ENCODE measurements around the gene UBE4A.

The UBE4A gene, protein sequence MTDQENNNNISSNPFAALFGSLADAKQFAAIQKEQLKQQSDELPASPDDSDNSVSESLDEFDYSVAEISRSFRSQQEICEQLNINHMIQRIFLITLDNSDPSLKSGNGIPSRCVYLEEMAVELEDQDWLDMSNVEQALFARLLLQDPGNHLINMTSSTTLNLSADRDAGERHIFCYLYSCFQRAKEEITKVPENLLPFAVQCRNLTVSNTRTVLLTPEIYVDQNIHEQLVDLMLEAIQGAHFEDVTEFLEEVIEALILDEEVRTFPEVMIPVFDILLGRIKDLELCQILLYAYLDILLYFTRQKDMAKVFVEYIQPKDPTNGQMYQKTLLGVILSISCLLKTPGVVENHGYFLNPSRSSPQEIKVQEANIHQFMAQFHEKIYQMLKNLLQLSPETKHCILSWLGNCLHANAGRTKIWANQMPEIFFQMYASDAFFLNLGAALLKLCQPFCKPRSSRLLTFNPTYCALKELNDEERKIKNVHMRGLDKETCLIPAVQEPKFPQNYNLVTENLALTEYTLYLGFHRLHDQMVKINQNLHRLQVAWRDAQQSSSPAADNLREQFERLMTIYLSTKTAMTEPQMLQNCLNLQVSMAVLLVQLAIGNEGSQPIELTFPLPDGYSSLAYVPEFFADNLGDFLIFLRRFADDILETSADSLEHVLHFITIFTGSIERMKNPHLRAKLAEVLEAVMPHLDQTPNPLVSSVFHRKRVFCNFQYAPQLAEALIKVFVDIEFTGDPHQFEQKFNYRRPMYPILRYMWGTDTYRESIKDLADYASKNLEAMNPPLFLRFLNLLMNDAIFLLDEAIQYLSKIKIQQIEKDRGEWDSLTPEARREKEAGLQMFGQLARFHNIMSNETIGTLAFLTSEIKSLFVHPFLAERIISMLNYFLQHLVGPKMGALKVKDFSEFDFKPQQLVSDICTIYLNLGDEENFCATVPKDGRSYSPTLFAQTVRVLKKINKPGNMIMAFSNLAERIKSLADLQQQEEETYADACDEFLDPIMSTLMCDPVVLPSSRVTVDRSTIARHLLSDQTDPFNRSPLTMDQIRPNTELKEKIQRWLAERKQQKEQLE

DNA sequence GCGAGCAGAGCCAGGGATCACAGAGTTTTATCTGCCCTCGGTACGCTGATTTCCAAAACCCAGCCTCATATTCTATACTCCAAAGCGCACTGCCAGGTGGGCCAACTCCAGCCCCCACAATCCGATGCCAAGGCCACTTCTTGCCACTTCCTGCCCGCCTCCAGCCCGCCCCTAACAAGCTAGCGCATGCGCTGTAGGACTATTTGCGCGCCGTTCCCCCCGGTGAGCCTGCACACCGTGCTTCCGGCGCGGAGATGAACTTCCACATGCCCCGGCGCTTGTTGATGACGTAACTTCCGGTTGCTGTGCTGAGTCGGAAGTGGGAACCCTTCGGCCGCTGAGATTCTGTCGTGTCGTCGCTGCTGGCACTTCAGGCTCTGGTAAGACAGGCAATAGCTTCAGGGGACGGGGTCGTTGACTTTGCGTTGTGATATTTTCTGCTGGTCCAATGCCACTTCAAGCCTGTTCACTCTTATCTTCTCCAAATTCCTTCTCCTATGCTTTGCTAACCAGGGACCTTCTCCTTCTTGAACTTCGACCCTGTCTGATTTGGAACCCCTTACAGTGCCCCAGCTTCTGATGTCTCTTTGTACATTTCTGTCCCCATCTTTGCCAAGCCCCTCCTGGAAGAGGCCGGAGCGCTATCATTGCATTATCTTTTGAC is at the start of gene UBE4A:
UBE4A (plus strand) TSS at position 306 of the 664 bp plus-strand sequence. CDS start 5,481 bp downstream, outside the sequence.
- DNase-seq (ENCODE audit: low spot score): peak; percentile 95

DNA sequence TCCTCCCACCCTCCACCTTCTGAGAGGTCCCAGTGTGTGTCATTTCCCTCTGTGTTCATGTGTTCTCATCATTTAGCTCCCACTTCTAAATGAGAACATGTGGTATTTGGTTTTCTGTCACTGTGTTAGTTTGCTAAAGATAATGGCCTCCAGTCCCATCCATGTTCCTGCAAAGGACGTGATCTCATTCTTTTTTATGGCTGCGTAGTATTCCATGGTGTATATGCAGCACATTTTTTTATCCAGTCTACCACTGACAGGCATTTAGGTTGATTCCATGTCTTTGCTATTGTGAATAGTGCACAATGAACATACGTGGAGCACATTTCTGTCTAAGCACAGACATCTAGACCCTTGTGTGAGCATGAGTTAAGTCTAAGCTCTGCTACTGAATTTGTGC is 49.1 kb upstream of the UBE4A start:
- no peak for DNase-seq (ENCODE audit: low spot score)

DNA sequence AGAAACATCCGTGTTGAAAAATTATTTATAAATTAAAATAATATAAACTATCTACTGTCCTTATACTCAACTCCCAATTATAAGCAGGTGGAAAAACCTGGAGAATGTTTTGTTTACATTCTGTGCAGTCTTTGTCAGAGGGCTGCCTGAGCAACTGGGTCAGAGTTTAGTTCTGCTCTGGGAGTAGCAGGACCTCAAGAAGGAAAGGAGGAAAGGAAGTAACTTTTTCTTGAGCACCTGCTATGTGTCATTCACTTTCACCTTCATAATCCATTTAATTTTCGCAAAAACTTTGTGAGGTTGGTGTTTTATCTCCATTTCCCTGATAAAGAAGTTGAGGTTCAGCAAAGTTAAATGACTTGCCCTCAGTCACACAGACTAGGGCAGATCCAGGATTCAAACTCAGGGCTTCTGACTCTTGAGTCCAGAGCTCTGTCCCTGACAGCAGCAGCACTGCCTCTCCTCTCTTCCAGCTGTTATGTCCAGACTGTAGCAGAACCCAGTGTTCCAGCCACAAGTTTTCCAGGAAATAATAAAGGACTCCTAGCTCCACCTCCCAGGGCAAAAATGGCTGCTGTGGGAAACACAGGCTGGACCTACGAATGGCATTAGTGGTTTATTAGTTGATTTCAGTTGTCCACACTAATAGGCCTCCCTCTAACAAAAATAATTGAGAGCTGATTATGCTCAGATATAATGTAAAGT is 48.5 kb upstream of the UBE4A start:
- DNase-seq (ENCODE audit: low spot score): no peak

DNA sequence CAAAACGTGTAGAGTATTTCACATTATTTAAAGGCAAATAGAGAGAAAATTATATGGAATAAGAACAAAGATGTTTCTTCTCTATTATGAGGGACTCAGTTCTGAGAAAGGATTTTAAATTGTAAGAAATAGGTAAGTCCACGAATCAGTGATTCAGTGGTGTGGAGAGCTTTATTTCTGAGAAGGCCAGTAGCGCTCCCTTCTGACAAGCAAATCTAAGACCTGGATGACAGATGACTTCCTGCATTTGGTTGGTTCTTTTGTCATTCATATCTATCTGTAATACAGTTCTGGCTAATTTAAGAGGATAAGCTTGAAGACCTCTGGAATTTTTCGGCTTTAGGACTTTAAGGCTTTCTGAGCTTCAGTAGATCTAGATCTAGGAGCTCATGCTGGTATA is 47.9 kb upstream of the UBE4A start:
- DNase-seq (ENCODE audit: low spot score): no peak

DNA sequence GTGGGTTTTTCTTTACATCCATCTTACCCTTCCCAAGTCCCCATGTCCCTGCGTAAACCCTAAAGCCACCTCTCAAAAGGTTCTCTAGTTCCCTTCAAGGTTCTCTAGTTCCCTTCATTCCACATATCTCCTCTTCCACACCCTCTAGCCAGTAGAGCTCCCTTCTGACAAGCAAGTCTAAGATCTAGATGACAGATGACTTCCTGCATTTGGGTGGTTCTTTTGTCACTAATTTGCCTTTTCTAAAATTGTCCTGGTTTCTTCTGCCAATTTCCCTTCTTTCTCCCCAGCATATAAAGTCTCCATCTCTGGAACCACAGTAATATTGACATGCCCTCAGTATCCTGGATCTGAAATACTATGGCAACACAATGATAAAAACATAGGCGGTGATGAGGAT is 47.1 kb upstream of the UBE4A start:
- no peak for DNase-seq (ENCODE audit: low spot score)

DNA sequence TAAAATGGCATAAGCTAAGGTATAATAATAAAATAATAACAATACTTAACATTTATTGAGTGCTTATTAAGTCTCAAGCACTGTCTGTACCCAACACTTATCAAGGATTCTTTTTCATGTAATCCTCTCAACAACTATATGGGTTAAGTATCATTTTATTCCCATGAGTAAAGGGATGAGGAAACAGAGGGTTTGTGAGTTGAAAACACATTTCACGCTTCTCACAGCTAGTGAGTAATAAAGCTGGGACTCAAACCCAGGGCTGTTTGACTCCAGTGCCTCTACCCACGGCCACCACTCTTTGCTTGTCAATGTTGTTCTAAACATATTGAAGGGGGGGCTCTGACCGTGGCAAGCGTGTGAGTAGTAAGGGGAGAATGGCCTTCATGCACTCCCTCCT is 46.2 kb upstream of the UBE4A start:
- DNase-seq (ENCODE audit: low spot score): no peak

DNA sequence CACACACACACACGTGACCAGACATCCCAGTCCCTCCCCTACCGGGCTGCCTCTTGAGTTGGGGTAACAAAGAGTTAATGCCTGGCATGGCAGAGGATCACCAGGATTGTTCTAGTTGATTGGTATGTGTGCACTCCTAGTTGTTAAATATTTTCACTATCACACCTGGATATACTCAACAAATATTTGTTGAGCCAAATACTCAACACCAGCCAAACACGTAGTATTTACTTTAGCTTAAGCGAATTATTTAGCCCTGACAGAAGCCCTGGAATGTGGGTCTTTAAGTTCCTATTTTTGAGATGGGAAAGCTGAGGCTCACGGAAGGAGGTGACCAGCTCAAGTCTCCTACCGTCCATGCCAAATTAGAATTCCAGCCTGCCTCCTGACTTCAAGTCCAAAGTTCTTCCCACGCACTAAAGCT is 44.4 kb upstream of the UBE4A start:
- DNase-seq (ENCODE audit: low spot score): no peak

DNA sequence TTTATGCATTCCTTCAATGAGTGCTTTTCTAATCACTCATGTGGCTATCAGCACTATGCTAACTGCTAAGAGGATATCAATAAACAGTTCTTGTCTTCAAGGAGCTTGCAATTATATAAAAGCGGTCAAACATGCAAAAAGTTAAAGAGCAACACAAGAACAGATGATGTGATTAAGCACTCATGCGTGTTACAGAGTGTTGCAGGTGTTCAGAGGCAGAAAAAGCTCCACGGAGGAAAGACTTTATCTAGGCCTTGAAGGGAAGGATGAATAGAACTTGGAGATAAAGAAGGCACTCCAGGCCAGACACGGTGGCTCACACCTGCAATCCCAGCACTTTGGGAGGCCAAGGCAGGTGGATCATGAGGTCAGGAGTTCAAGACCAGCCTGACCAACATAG is 41.3 kb upstream of the UBE4A start:
- DNase-seq (ENCODE audit: low spot score): no peak

DNA sequence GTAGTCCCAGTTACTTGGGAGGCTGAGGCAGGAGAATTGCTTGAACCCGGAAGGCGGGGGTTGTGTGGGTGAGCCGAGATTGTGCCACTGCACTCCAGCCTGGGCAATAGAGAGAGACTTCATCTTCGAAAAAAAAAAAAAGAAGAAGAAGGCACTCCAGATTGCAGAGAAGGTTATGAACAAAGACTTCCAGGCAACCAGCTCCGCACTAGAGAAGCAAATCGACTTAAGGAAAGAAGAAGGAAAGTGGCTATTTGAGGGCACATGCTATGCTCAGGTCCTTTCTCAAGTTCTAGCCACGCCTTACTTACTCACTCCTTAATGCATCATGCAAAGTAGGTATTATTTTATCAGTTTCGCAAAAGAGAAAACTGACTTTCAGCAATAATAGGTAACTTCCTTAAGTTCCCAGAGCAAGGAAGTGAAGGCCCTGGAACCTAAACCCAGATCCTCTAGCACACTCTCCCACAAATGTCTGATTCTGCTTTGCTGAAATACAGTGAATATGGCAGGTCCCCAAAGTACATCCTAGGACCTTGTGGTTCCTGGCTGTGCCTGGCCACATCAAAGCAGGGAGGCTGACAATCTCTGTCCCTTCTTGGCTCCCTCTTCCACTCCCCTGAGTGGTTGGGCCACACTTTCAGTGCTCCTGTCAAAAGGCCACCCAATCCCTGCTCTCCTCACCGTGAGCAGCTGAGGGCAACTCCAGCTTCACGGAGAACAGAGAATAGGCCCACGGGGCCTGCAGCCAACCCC is 40.6 kb upstream of the UBE4A start:
- DNase-seq (ENCODE audit: low spot score): no peak

DNA sequence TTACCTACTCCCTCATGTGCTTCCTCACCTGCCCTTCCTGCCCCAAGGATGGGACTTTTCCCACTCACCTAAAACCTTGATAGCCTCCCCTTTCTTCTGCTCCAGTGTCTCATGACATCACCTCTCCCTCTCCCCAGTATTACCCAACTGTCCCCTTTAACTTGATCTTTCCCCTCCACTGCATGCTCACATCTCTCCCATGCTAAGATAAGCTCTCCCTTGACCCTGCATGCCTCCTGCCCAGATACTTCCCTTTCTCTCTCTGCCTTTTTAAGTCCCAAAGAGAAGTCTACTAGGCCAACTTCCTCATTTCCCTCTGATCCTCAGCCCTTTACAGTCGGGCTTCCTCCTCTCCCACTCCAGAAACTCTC is 40.1 kb upstream of the UBE4A start:
- peak; percentile 66 for DNase-seq (ENCODE audit: low spot score)

DNA sequence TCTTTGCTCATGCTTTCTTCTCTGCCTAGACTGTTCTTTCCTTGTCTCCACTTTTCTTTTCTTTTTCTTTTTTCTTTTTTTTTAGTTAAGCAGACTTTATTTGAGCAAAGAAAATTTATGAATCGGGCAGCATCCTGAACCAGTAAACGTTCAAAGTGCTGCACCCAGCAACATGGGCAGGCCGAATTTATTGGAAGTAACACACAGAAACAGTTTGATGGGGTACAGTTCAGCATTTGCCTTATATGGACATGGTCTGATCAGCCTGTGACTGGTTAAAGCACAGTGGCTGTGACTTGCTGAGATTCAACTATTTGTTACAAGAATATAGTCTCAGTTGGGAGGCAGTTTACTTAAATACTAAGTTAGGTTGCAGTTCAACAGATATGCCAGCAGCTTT is 38.9 kb upstream of the UBE4A start:
- no peak for DNase-seq (ENCODE audit: low spot score)

DNA sequence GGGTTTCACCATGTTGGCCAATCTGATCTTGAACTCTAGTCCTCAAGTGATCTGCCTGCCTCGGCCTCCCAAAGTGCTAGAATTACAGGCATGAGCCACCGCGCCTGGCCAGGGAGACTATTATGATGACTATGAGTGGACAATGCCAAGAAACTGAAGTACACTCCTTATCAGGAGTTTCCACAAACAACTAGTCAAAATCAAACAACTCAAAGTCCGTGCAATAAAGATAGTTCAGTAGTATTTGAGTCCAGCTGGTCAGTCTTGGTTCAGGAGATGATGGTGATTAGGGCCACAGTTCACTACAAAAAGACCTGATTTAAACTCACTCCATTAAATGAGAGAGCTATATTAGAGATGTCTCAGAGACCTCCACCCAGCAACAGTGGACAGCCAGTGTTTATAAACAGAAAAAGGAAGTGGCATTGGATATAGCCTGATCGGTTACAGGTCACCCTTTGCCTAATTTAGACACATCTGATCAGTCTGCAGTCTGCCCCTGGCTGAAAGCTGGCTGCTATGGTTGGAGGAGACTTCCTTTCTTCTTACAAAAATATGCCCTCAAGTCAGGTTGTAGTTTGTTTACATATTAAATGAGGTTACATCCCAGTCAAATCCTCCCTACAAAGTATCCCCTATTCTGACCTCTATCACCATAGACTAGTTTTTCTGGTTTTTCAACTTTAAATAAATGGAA is 37.9 kb upstream of the UBE4A start:
- DNase-seq (ENCODE audit: low spot score): no peak

DNA sequence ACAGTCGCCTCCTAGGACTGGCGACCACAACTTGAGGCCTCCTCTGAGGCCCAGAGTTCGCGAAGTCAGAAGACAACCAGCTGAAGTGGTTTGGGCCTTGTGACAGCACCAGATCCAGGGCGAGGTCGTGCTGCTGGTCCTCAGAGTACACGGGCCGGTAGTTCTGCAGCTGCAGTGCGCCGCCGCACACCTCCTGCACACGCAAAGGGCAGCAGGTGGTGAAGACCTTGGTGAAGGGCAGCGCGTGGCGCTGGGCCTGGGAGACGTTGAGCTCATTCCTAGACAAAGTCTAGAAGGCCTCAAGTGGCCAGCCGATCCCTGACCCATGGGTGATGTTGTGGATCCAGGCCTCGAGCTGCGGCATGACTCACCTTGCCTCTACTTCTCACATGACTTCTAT is 36.7 kb upstream of the UBE4A start:
- DNase-seq (ENCODE audit: low spot score): no peak

DNA sequence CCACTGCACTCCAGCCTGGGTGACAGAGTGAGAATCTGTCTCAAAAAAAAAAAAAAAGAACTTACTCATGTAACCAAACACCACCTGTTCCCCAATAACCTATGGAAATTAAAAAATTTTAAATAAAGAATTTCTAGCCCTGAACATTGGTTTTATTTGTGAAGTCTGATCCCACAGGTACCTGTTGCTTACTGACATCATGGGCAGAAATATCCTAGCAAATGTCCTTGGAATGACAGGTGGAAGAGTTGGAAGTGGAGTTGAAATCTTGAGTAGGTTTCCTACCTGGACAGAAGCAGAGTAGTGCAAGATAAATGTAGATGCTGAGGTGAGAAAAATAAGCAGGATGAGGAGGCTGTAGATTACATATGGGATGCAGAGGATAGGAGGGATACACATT is 34.1 kb upstream of the UBE4A start:
- DNase-seq (ENCODE audit: low spot score): no peak

DNA sequence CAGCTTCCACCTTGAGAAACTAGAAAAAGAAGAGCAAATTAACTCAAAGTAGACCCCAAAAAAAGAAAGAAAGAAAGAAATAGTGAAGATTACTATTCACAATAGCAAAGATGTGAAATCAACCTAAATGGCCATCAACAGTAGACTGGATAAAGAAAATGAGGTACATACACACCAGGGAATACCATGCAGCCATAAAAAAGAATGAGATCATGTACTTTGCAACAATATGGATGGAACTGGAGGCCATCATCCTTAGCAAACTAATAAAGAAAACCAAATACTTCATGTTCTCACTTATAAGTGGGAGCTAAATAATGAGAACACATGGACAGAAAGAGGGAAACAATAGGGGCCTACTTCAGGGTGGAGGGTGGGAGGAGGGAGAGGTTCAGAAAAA is 30.7 kb upstream of the UBE4A start:
- DNase-seq (ENCODE audit: low spot score): no peak

DNA sequence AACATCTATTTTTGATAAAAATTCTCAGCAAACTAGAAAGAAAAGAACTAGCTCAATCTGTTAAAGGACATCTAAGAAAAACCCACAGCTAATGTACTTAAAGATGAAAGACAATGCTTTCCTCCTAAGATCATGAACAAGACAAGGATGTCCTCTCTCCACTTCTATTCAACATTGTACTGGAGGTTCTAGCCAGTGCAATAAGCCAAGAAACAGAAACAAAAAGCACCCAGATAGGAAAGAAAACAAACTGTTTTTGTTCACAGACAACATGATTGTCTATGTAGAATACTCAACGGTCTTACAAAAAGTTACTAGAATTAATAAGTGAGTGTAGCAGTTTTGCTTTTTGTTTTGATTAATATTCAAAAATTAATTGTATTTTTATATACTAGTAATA is 24.7 kb upstream of the UBE4A start:
- no peak for DNase-seq (ENCODE audit: low spot score)

DNA sequence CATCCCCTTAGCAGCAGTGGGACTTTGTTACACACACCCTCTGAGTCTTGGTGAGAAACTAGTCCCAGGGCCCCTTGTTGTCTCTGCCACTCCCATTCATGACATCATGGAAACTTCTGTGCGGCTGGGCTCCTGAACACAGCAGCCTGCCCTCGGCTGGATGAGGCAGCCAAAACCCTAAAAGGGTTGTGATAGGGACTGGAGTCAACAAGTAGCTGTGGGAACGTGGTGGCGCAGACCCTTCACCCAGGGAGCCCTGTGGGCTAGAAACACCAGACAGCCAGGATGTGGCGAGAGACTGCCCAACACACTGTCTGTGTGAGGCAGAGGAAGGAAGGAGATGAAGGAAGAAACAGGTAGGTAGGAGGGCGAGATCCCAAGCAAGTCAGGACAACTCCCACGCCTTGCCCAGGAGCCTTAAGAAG is 20.8 kb upstream of the UBE4A start:
- no peak for DNase-seq (ENCODE audit: low spot score)

DNA sequence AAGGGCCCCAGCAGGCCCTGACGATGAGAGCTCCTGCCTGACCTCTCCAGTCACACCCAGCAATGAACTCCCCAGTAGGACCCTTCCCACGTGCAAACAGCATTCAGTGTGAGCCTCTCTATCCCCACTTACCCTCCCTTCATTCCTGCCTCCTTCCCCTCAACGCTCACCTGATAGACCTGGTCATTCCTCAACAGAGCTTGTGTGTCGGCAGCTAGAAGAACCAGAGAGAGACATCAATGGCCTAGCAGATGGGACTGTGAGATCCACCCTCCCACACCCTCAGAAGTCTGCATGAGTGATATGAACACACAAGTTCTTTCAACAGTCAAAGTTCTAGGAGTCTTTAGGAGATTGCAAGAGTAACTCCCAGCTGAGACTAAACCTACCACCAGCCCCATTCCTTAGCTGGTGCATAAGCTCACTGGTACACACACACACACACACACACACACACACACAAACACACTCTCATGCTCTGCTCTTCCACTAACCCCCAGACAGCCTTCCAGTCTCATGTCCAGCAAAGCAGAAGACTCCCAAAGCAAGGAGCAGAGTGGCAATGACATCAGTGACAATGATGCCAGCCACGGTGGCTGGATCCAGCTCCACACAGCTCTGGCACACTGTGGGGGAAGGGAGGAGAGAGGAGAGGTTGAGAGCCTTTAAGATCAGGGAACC is 20.0 kb upstream of the UBE4A start:
- no peak for DNase-seq (ENCODE audit: low spot score)

DNA sequence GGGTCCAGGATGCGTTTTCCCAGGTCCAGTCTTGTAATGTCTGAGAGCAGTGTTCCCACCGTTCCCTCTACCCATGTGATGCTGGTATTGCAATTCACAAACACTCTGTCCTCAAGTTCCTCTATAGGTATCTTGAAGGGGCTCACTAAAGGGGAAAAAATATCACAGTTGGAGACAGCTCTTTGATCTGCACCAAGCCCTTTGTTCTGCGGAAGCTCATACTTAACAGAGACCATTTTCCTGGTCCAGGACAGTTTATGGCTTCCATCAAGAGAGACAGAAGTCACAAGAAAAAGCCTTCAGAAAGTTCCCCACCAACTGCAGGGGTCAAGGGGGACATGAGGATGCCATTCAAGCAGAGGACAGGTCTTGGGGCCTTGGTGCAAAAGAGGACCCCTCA is 19.0 kb upstream of the UBE4A start:
- no peak for DNase-seq (ENCODE audit: low spot score)

DNA sequence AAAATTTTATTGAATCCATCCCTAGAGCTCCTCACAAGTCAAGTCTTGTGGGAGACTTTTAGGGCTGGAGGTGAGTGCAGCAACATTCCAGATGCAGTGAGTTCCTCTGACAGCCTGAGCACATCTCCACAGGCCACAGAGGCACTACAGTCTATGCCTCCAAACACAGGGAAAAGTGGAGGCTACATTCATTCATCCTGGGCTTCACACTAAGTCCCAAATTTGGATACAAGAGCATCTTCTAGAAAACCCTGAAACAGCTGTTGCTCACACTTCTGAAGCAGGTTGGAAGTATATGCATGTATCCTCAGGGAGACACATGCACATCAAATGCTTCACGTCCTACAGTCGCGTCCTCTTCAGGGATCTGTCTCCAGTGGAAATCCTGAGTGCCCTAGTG is 18.1 kb upstream of the UBE4A start:
- DNase-seq (ENCODE audit: low spot score): no peak

Measured in Ammon's horn (tissue), 1 donor.